DMS 273 (cell line): ENCODE measurements around the gene P2RY8.
"Not testable (repeated sequence)": the region's sequence is repeated elsewhere in the genome, so short reads cannot be mapped to it uniquely, and the experiment has no call there.

Experiments
- DNase-seq: peaks from one replicate; lab custom pipeline; 2025; ENCODE audit not compliant: unreplicated experiment; lab: John Stamatoyannopoulos, UW

The P2RY8 gene, protein sequence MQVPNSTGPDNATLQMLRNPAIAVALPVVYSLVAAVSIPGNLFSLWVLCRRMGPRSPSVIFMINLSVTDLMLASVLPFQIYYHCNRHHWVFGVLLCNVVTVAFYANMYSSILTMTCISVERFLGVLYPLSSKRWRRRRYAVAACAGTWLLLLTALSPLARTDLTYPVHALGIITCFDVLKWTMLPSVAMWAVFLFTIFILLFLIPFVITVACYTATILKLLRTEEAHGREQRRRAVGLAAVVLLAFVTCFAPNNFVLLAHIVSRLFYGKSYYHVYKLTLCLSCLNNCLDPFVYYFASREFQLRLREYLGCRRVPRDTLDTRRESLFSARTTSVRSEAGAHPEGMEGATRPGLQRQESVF

DNA sequence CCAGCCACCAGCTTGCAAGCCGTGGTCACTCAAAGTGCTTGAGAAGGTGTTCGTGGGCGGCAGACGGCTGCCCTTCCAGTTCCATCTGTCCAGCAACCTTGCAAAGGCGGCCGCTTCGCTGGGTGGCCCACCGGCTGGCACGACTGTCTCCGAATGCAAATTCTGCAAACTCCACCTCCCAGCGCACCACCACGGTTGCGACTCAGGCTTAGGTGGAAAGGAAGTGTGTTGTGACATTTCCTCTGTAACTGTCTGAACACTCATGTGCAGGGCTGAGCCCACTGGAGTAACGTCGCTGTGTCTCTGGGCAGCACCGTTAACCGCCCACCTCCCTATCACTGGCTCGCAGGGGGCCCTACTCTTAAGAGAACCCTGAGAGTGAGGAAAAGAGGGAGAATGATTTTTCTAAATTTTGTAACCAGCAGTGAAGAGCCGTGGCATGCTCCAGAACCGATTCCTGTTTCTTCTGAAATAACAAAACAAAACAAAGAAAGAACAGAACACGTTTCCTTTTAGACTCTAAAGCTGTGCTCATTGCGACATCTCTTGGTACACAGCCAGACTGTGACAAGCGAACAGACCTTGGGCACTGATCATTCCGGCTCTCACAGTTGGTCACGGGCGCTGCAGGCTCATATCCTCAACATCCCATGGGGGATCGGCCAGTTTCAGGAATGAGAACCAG, at the start of gene P2RY8:
TSS of gene P2RY8 (minus strand) at position 155 of the 685 bp plus-strand sequence. CDS start 70,627 bp downstream, outside the sequence.
- DNase-seq: peak; percentile 70

GRCh38 chrX:1584237-1585011, 47.4 kb upstream of the P2RY8 start:
- DNase-seq: no peak

- DNase-seq: no peak
Measured at GRCh38 chrX:1582686-1583437, 45.9 kb upstream of the P2RY8 start.

- DNase-seq: peak; percentile 90
Measured at GRCh38 chrX:1581132-1581531, 44.1 kb upstream of the P2RY8 start.

GRCh38 chrX:1578511-1579173, 41.7 kb upstream of the P2RY8 start:
- no peak for DNase-seq

DNA sequence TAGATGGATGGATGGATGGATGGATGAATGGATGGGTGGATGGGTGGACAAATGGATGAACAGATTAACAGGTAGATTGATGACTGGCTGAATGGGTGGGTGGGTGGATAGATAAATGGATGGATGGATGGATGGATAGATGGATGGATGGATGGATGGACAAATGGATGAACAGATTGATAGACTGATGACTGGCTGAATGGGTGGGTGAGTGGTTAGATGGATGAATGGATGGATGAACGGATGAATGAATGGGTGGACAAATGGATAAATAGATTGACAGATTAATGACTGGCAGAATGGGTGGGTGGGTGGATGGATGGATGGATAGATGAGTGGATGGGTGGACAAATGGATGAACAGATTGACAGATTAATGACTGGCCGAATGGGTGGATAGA, 40.9 kb upstream of the P2RY8 start:
- no peak for DNase-seq

DNA sequence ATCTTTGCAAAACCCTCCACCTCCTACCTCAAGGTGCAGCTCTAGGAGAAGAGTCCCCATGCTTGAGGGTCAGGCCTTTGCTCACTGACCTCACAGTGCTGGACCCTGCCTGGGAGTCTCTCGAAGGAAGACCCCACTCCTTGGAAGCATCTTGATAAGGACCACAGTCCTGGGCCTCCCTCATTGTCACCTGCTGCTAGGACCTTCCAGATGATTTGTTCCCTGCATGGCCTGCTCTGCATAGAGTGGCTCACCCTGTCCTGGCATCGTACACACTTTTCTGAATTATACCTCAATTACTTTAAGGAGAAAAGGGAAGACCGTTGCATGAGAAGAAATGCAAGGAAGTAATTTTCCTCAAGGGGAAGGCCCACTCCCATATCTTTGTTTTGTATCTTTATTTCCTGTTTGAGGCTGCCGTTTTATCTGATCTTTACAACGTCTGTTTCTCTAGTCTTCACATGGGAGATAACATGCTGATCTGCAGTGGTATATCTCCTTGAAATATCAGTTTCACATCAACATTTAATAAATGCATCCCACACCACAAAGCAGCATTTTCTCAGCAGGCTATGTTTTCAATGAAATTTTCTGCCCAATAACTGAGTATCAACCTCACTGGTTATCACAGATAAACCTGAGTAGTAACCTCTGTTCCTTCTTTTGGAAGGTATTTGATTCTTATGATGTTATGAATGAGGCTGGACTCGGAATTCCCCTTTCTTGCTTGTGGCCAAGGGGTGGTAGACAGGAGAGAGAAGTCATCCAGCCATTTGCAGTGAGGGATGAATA, 39.4 kb upstream of the P2RY8 start:
- DNase-seq: no peak

GRCh38 chrX:1574181-1574580, 37.2 kb upstream of the P2RY8 start:
- not testable (repeated sequence) for DNase-seq

- DNase-seq: no peak
Measured at GRCh38 chrX:1564750-1565683, 28.0 kb upstream of the P2RY8 start.

- DNase-seq: not testable (repeated sequence)
Measured at GRCh38 chrX:1564077-1564476, 27.1 kb upstream of the P2RY8 start.

DNA sequence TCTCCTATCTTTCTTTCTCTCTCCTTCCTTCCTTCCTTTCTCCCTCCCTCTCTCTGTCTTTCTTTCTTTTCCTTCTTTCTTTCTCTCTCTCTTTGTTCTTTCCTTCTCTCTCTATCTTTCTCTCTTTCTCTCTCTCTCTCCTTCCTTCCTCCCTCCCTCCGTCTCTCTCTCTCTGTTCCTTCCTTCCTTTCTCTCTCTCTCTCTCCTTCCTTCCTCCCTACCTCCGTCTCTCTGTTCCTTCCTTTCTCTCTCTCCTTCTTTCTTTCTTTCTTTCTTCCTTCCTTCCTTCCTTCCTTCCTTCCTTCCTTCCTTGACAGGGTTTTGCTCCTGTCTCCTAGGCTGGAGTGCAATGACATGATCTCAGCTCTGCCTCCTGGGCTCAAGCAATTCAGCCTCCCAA, 24.2 kb upstream of the P2RY8 start:
- DNase-seq: no peak

DNA sequence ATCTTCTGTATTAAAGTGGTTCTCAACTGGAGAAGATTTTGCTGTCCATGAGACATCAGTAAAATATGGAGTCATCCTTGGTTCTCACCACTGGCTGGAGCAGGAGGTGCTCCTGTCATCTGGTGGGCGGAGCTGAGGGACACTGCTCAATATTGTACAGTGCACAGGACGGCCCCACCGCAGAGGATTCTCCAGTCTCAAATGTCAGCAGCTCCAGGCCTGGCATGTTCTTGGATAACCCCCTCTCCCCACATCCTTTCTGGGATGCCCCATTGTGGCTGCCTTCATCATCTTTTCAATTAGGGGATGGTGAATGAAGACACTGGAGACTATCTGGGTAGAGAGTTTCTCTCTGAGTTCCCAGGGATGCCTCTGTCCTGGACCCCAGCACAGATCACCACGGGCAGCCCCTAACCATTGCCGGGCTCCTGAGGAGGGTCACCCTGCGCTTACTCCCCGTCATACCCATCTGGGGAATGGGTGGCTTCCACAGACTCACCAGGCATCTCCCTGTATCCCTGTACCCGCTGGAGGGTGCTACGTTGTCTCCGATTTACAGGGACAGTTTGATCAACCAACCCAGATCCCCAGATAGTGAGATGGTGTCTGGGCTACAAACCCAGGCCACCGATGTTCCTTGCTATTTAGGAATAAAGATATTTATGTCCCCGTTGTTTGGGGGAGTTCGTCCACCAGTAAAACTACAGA, 21.9 kb upstream of the P2RY8 start:
- DNase-seq: no peak

GRCh38 chrX:1557442-1557841, 20.5 kb upstream of the P2RY8 start:
- DNase-seq: not testable (repeated sequence)

DNA sequence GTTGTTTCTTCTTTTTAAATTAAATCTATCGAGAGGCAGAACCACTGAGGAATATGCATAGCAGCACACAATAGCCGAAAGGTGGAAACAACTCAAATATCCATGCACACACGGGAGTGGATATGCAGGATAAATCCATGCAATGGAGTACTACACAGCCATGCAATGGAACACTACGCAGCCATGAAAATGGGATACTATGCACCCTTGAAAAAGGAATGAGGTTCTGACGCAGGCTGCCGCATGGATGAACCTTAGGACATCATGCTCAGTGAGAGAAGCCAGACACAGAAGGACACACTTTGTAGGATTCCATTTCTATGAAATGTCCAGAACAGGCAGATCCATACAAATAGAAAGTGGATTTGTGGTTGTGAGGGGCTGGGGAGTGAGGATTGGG, 18.4 kb upstream of the P2RY8 start:
- no peak for DNase-seq

DNA sequence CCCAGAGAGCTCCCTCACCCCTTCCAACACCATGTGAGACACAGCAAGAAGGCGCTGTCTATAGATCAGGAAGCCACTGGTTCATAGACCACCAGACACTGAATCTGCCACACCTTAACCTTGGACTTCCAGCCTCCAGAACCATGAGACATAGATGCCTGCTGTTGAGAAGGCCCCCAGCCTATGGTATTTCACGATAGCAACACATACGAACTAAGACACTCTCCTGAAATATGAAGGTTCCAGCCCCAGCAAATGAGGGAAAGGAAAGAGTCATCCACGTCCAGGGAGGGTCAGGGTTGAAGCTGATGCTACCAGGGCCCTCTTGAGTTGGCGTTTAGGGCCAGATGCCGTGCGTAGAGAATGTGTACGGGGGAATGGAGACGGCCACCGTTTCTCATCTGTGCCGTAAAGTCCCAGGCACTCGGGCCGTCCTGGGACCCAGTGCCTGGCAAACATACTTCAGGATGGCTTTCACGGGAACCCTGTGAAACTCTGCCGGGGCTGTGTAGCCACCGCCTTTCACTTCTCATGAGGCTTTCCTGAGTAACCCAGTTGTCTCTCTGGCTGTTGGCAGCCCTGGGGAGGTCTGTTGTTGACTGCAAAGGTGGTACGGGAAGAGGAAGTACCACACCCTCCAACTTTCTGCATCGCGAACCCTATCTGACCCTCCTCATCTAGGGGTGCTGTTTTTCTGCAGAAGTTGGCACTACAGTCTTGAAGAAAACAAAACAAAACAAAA, 17.7 kb upstream of the P2RY8 start:
- no peak for DNase-seq

GRCh38 chrX:1551959-1552546, 15.1 kb upstream of the P2RY8 start:
- no peak for DNase-seq

DNA sequence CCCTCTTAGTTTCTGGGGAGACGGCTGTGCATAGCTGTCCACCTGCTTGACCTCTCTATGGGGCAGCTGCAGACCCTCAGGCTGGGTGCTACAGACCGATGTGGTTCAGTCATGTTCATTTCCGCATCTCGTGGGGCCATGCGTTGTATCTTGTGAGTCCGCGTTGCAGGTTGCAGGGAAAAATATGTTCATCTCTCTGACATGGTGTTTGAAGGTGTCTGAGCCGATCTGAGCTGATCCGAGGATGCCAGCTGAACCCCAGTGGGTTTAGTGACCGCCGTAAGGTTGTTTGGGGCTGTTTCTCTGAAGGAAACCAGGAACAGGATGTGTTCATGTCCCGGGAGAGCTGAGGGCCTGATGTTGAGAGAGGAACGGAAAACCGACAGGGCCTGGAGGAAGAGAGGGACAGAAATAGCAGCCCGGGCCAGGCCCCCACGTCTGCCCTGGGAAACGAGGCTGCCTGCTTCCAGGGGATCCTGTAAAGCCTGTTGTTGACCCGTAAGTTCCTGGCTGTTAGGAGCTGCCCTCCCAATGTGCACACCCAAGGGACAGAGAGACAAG, 9.8 kb upstream of the P2RY8 start:
- no peak for DNase-seq
